K562 (cell line): Measurements from ENCODE around the gene SPINK4. TPM values are rescaled to one million over a fixed set of nuclear protein-coding genes. Genes with fewer than 3 reads are reported as not detected.
A peak's percentile ranks its signal among the peaks of the same experiment; 100 is the strongest.

Experiments
- BDP1 ChIP-seq: IDR thresholded peaks from 3 replicates; pipeline ENCODE4 v1.6.1; 2011; ENCODE audit not compliant: insufficient read length, insufficient read depth
- BRF1 ChIP-seq: IDR thresholded peaks from 3 replicates; pipeline ENCODE4 v1.6.1; 2011; ENCODE audit warnings: borderline replicate concordance, mild to moderate bottlenecking; ENCODE audit not compliant: insufficient read length; ENCODE audit errors: extremely low read depth
- C11orf30 ChIP-seq: fragments of 450-650 bp; IDR thresholded peaks from 2 replicates; pipeline ENCODE4 v1.6.1; 2016; ENCODE audit warnings: low read depth, mild to moderate bottlenecking
- EP300 ChIP-seq: IDR thresholded peaks from 2 replicates; pipeline ENCODE4 v1.6.1; 2012; ENCODE audit warnings: low read length, improper control_type of control experiment
- ERF ChIP-seq: fragments of 450-650 bp; formaldehyde crosslinking; IDR thresholded peaks from 2 replicates; pipeline ENCODE4 v1.4.0; 2020; ENCODE audit warnings: mild to moderate bottlenecking, mixed read lengths
- JUND ChIP-seq, 2 experiments: IDR thresholded peaks; 2 replicates in 1 of 2; 3 replicates in 1 of 2; pipeline ENCODE4 v1.6.1; 2011; ENCODE audit warnings: borderline replicate concordance in 2 of 2, low read depth in 2 of 2, low read length in 2 of 2, improper control_type of control experiment in 1 of 2, missing biosample characterization in 1 of 2, missing genetic modification characterization in 1 of 2, missing genetic modification reagents in 1 of 2
- POLR2AphosphoS2 ChIP-seq: IDR thresholded peaks from 2 replicates; pipeline ENCODE4 v1.6.1; 2012; ENCODE audit warnings: low read length, improper control_type of control experiment
- SREBF2 ChIP-seq: sonication (generic); formaldehyde crosslinking; IDR thresholded peaks from 2 replicates; pipeline ENCODE4 v1.4.0; 2020; ENCODE audit warnings: mild to moderate bottlenecking, missing genetic modification reagents
- SRSF7 ChIP-seq: fragments of 200-400 bp; formaldehyde crosslinking; optimal IDR thresholded peaks from 2 replicates; pipeline ENCODE3; 2017; ENCODE audit warnings: mild to moderate bottlenecking, low read depth, low read length
- ZBTB11 ChIP-seq, 3 experiments: fragments of 200-800 bp in 1 of 3; fragments of 250-450 bp in 1 of 3; fragments of 450-650 bp in 1 of 3; sonication (Bioruptor Pico) in 1 of 3; sonication (Bioruptor generic) in 1 of 3; formaldehyde crosslinking in 1 of 3; IDR thresholded peaks; 2 replicates each; pipeline versions ENCODE4 v1.6.1 to v1.8.0; 2016 to 2022; ENCODE audit warnings: mild to moderate bottlenecking in 2 of 3, missing genetic modification characterization in 2 of 3, missing compliant biosample characterization in 1 of 3, moderate library complexity in 1 of 3
- ZBTB2 ChIP-seq: fragments of 450-650 bp; IDR thresholded peaks from 2 replicates; pipeline ENCODE4 v1.6.1; 2016; ENCODE audit warnings: antibody characterized with exemption
- ZNF318 ChIP-seq, 2 experiments: fragments of 450-650 bp; IDR thresholded peaks; 2 replicates each; pipeline ENCODE4 v1.6.1; 2016; ENCODE audit warnings: mild to moderate bottlenecking in 2 of 2, borderline replicate concordance in 1 of 2, low read depth in 1 of 2, moderate library complexity in 1 of 2
- polyA plus RNA-seq, 8 experiments: library from polyadenylated mRNA; depleted of rRNA in 4 of 8; stranded (reverse) in 5 of 8; unstranded in 3 of 8; fragments of >200 nt; fragmentation: Nextera tagmentation in 2 of 8; fragmentation: Illumina TruSeq in 1 of 8; extraction: Ambion mirVana in 2 of 8; extraction: Trizol in 1 of 8; gene quantifications; 2 replicates each; pipeline versions ENCODE4 v1.2.1 to v1.2.3, GENCODE V29; 2011 to 2014; ENCODE audit warnings: inconsistent platforms in 1 of 8, missing spikeins in 1 of 8
- total RNA-seq, 7 experiments: library from RNA; depleted of rRNA in 6 of 7; stranded (reverse); fragments of >200 nt in 6 of 7; fragmentation: Illumina TruSeq in 2 of 7; extraction: Trizol in 2 of 7; gene quantifications; 2 replicates each; pipeline versions ENCODE4 v1.2.1 to v1.2.3, GENCODE V29; 2011 to 2021; ENCODE audit warnings: low replicate concordance in 1 of 7

SPINK4 gene
- total and polyA plus RNA-seq, 9 of the 15 experiments (the other 6 are each of a cell fraction or from before 2014, with no cell fraction given): 0.74 to 5.5 (median 2.1) TPM; not detected in 2

GRCh38 chr9:33290247-33291030 is 50.5 kb downstream of the SPINK4 start, which contains the start of gene NFX1 (continued):
- no peak for TF ChIP-seq ERF (CRISPR knock-in tag)
- TF ChIP-seq BDP1: no peak
- TF ChIP-seq POLR2AphosphoS2: peak; percentile 36; the same call in 1 of the 2 replicates
- TF ChIP-seq EP300: 0 out of 2 replicates have a peak, but pooled peaks have one; percentile 36
- TF ChIP-seq ZBTB2: peak; percentile 86
- peak; percentile 73 for TF ChIP-seq JUND (IDR thresholded peaks at IDR 0.05; ENCODE audit: borderline replicate concordance, low read depth, low read length)
- TF ChIP-seq JUND (tag; IDR thresholded peaks at IDR 0.05; ENCODE audit: borderline replicate concordance, low read depth, low read length): peak; percentile 31; the same call in 2 of the 3 replicates
- TF ChIP-seq SRSF7: no peak
- peak; percentile 97 for TF ChIP-seq C11orf30
- TF ChIP-seq ZBTB11 (CRISPR knock-in tag; IDR thresholded peaks at IDR 0.05): peak in 1 of 3 experiments; percentile 51; a peak in 1 of 6 replicates
- TF ChIP-seq BRF1: no peak
- no peak for TF ChIP-seq SREBF2
- TF ChIP-seq ZNF318 (IDR thresholded peaks at IDR 0.05; ENCODE audit: borderline replicate concordance in 1 of 2, low read depth in 1 of 2): 0 out of 4 replicates have a peak, but pooled peaks of 1 of the 2 experiments have one; percentile 21
